SKM-1 (cell line): ENCODE results near the gene TSPAN33.
"Not testable (repeated sequence)": the region's sequence is repeated elsewhere in the genome, so short reads cannot be mapped to it uniquely, and the experiment has no call there.

Experiments used
- DNase-seq: peaks from one replicate; lab custom pipeline; 2025; ENCODE audit not compliant: unreplicated experiment; lab: John Stamatoyannopoulos, UW

TSPAN33 gene, protein sequence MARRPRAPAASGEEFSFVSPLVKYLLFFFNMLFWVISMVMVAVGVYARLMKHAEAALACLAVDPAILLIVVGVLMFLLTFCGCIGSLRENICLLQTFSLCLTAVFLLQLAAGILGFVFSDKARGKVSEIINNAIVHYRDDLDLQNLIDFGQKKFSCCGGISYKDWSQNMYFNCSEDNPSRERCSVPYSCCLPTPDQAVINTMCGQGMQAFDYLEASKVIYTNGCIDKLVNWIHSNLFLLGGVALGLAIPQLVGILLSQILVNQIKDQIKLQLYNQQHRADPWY

DNA sequence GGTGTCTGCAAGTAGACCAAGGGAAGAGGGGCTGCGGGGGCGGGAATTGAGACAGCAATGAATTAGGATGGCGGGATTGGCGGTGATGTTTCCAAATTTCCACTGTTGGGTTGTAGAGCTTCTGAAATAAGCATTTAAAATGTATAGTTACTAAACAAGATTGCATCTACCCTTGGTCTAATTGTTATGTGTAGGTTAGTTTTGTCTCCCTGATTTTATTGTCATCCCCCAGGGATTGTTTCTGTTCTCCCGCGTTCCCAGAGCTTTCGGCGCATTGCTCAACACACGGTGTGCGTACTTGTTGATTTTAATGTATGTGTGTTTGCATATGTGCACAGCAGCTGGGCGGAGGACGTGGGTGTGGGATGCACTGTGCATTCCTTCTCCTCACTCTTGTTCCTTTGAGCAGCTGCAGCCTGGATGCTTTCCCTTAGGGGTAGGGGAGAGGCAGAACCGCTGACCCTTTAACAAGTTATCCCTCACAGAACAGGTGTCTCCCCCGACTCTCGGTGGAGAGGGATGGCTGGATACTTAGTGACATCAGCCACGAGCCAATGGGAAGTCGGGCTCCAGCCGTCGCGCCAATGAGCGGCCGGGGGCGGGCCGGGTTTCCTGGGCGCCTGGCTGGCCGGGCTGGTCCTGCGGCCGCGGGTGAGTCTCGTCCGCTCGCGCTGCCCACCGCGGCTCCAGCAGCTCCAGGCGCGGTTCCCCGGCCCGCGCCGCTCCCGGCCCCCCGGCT lies at the start of gene TSPAN33:
Gene TSPAN33 (plus strand): TSS at position 613 of the 739 bp plus-strand sequence. CDS start 274 bp downstream, outside the sequence.
- peak; percentile 10 for DNase-seq

DNA sequence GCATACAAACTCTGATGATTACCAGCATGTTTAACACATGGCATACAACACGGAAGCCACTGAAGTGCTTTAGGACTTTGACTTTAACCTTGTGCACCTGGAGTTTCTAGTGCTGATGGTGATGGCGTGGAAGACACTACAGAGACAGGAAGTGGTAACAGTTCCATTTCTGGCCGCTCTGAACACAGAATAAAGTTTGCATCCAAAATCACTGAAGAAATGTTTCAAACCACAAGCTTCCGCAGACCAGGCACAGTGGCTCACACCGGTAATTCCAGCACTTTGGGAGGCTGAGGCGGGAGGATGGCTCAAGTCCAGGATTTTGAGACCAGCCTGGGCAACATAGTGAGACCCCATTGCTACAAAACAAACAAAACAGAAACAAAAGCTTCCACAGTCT lies 49.2 kb upstream of the TSPAN33 start:
- DNase-seq: no peak

DNA sequence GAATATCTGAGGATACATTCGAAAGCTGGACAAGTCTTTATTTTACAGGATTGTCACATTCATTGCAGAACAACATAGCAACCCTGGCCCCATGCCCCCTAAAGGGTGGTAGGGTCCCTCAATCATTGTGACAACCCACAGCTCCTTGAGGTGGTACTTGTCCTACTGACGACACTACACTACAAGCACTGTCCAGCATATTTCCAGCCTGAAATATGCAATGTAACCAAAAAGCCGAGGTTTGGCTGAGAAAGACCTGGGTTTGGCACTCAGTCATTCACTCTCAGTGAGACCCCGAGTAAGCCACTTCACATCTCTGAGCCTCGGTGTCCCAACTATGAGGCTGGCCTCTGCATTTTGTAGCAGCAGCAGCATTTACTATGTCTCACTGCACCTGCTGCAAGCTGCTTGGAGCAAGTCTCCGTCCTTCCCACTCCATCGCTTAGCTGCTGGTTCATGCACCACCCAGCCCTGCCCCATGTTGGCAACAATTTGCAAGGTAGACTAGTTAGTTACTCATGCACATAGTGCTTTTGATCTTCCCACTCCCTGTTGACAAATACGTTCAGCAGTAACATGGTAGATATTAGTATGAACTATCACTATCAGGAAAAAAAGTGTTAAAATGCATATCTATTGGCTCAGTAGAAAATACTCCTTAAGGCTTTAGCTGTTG lies 46.0 kb upstream of the TSPAN33 start:
- DNase-seq: no peak

DNA sequence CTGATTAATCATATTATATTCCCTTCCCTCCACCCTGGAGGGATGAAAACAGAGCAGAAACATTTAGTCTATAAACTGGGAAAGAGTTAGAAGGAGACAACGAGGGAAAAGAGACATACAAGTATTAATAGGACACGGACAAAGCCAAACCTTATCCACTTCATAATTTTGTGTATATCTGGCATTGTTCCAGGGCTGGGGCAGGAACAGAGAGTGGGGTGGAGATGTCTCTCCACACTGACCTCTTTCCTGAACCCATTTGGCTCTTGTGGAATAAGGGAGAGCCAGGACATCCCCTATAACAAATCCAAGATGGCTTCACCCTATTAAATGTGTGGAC lies 43.7 kb upstream of the TSPAN33 start:
- no peak for DNase-seq

DNA sequence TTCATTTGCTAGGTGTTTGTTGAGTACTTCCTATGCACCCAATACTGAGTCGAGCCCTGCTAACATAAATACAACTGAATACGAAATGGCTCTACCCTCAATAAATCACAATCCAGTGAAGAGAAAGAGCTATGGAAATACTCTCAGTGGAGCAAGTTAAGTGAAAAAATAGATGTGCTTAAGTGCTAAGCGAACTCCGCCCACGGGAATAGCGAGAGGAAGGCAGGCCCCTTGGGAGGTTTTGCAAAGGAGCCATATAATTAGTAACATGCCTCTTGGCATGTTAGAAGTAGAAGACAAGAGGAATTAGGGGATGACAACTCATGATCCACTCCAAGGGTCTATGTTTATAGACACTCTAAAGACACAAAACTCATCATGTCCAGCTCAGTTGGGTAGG lies 42.8 kb upstream of the TSPAN33 start:
- DNase-seq: no peak

DNA sequence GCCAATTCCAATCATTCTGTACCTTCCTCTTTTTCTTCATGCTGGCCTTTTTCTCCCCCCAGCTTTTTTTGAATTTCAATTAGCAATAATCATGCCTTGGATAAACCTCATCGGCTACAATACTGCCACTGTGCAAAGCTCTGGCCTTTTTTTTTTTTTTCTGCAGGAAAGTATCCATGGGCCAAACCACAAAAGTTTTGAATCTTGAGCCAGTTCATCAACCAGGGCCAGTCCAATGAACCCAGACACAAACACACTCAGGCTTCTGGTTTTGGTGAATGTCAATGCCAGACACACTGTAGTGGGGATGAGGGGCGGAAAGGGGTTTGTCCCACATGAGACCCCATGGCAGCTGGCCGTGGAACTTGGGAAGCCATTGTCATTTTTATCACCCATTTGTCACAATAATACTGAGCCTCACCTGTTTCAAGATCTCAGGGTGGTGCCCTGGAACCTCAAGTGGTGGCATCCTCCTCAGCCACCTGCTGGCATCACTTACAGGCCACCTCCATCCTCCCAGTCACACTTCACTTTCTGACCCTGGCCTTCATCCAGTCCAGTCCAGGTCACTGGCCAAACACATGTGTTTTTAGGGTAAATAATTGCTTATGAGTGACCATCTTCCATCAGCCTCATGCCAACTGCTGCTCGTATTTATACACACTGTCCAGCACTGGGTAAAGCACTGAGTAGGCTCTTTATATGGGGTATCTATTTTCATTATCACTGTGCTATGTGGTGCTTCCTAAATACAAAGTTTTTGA lies 40.8 kb upstream of the TSPAN33 start:
- no peak for DNase-seq

DNA sequence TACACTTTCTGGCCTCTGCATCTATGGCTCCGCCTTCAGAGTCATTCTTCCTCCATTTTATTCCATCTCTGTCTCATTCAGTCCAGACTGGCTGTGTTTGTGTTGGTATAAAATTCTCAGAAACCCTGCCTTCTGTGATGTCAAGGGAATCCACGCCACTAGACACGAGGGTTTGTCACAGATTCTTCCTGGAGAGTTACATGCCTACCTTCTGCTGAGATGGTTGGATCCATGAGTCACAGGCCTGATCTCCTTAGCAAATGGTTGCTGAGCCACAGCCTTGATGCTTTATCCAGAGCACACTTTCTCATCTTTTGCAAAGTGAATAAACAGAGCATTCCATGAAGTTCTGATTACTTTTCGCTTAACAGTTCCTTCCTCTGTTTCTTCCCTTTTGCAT lies 35.9 kb upstream of the TSPAN33 start:
- DNase-seq: no peak

DNA sequence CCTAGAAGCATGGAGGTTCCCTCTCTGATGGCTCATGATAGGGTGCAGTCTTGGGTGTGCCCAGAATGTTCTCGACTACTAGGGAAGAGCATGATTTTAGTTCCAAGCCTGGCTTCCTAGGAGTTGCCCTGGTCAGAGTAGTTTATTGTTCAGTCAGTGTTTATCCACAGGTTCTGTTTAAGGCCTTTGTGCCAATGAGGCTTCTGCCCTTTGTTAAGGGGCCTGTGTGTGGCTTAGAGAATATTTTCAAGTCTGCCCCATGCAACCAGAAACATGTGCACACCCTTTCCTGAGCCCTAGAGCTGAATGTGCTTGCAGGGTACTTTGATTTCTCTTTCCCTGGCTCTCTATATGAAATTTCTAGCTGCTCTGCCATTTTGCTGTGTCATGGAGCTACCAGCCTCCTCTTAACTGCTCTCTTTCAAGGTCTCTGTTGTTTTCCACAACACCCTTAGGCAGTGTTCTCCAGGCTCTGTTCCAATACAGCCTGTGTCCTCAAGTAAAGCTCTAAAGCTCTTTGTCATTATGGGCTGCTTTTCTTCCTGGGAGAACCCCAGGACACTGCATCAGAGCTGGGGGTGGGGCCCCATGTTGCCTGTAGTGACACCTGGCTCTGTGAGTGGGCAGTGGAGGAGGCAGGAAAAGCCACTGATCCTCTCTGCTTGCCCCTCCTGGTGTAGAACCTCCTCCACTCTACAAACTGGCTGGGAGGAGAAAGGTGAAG lies 34.1 kb upstream of the TSPAN33 start:
- no peak for DNase-seq

DNA sequence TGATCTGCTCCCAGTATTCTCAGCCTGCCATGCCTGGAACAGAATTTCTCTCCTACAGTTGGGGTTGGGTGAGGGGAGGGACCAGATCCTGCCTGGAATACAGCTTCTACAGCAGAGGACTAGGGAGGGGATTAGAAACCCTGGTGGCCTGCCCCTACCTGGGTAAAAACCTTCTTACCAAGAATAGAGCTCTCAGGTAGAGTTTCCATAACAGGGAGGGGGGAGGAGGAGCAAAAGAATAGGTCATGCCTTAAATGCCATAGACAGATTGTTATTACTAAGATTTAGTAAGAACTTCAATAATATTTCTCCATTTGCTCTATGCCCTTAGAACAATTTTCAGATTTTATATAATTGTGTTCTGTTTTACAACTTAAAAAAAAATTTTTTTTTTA lies 33.5 kb upstream of the TSPAN33 start:
- DNase-seq: no peak

DNA sequence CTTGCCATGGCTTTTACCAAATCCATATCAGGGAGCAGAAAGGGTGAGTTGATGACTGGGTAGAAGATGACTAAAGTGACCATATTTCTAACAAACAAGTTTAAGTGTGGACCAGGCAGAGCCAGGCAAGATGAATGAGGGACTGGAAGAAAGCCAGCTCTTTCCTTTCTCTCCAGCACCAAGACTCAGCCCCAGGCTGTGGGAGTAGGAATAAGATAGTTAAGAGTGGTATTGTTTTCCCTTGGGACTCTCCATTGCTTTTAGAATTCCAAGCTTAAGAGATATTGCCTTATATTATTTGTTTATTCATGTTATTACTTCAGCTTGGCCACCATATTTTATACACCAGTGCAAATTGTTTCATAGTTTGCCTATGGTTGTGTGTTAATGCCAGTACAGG lies 28.8 kb upstream of the TSPAN33 start:
- DNase-seq: no peak

DNA sequence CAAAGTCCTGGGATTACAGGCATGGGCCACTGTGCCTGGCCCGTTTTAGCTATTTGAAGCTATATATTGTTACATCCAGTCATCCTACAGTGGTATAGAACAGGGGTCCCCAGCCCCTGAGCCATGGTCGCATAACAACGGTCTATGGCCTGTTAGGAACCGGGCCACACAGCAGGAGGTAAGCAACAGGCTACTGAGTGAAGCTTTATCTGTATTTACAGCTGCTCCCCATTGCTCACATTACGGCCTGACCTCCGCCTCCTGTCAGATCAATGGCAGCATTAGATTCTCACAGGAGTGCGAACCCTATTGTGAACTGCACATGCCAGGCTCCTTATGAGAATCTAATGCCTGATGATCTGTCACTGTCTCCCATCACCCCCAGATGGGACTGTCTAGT lies 26.3 kb upstream of the TSPAN33 start:
- no peak for DNase-seq

DNA sequence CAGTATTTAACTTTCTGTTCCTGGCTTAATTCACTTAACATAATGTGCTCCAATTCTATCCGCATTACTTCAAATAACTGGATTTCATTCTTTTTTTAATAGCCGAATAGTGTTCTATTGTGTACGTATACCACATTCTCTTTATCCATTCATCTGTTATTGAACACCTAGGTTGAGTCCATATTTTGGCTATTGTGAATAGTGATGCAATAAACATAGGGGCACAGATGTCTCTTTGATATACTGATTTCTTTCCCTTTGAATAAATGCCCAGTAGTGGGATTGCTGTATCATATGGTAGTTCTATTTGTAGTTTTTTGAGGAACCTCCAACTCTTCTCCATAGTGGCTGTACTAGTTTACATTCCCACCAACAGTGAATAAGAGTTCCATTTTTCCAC lies 25.5 kb upstream of the TSPAN33 start:
- DNase-seq: no peak

DNA sequence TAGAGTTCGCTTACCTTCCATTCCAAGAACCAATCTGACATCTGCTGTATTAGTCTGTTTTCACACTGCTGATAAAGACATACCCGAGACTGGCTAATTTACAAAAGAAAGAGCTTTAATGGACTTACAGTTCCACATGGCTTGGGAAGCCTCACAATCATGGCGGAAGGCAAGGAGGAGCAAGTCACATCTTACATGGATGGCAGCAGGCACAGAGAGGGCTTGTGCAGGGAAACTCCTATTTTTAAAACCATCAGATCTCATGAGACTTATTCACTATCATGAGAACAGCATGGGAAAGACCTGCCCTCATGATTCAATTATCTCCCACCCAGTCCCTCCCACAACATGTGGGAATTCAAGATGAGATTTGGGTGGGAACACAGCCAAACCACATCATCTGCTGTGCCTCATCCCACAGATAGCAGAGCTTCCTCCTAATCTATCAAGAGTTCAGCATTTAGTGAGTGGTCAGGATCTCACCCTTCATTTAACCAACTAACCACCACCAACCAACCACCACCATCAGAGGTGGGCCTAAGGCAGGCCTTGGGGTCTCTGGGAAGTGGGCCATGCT lies 22.9 kb upstream of the TSPAN33 start:
- DNase-seq: not testable (repeated sequence)

DNA sequence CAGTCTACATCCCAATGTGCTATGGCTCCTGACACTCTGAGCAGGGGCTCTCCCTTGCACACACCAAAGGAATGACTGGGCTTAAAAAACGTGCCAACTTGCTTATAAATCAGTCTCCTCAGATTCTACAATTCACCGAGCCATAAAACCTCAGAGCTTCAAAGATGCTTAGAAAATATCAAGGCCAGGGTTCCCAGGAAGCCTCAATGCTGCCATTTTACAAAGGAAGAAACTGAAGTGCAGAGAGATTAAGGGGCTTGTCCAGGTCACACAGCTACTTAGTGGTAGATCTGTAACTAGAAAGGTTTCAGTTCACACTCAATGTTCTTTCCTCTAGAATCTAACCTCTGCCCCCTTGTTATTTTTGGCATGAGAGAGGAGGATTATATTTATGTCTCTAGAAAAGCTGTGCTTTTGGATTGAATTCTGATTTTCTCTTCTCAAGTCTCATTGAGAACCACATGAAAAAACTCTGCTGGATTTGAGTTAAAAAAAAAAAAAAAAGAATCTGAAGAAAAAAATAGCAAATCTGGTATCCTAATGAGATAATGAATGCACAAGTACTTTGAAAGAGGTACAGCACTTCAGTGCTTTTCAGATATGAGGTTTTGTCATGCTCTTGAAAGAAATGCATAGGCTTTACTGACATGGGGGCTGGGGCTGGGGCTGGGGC lies 22.3 kb upstream of the TSPAN33 start:
- no peak for DNase-seq

DNA sequence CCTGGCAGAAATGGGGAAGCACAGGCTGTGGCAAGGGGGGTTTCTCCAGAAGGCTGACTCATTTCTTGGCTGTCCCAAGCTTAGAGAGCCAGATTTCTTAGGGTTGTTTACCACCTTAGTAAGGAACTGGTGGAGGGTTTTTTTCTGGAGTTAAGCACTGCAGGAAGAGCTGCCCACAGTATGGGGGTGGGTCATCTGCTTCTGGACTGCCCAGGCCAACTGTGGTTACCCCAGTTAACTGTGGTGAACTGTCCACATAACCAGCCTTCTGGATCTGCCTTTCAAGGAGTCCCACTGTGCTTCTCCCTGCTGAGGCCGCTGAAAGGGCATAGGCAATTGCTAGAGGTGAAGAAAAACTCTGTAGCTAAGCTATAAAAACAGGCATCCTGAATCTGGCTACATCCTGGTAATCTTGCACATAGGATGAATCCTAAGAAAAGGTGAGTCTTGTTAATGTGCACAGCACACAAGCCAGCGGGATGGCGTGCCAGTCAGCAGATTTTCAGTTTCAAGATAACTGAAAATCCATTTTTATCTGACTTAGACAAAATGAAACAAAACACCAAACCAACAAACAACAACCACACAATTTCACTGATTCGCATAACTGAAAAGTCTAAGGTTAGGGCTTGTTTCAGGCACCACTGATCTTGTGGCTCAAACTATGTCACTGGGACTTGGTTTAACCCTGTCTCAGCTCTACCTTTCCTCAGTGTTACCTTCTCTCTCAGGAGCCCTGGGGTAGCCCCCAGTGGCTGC lies 21.6 kb upstream of the TSPAN33 start:
- peak; percentile 41 for DNase-seq

DNA sequence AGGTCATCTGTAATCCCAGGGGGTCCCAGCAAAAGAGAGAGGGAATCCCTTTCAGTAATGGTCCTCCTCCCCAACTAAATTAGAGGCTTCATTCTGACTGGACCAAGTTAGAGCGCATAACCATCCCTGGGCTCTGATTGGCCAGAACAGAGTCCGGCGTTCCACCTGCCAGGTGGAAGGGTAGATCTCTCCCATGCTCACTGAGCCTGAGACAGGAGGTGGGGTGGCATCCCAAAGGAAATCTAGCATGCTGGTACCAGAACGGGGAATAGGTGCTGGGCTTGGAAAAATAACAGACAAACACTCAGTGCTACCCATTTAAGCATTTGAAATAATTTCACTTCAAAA lies 21.0 kb upstream of the TSPAN33 start:
- no peak for DNase-seq

DNA sequence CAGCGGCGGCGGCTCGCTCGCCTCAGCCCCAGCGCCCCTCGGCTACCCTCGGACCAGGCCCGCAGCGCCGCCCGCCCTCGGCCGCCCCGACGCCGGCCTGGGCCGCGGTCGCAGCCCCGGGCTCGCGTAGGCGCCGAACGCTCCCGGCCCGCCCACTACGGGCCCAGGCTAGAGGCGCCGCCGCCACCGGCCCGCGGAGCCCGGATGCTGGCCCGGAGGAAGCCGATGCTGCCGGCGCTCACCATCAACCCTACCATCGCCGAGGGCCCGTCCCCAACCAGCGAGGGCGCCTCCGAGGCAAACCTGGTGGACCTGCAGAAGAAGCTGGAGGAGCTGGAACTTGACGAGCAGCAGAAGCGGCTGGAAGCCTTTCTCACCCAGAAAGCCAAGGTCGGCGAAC lies 18.2 kb upstream of the TSPAN33 start:
- no peak for DNase-seq

DNA sequence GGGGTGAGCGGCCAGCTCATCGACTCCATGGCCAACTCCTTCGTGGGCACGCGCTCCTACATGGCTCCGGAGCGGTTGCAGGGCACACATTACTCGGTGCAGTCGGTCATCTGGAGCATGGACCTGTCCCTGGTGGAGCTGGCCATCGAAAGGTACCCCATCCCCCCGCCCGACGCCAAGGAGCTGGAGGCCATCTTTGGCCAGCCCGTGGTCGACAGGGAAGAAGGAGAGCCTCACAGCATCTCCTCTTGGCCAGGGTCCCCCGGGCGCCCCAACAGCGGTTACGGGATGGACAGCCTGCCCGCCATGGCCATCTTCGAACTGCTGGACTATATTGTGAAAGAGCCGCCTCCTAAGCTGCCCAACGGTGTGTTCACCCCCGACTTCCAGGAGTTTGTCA lies 17.4 kb upstream of the TSPAN33 start:
- DNase-seq: no peak

DNA sequence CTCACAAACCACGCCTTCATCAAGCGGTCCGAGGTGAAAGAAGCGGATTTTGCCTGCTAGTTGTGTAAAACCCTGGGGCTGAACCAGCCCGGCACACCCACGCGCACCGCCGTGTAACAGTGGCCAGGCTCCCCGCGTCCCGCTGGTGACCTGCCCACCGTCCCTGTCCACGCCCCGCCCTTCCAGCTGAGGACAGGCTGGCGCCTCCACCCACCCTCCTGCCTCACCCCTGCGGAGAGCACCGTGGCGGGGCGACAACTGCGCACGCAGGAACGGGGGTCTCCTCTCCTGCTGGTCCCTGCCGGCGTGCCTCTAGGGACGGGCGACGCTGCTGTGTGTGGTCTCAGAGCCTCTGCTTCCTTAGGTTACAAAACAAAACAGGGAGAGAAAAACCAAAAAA lies 16.9 kb upstream of the TSPAN33 start:
- DNase-seq: no peak
